Posterior cingulate gyrus (tissue), 11 donors: Measurements from ENCODE around the gene COA1.
"Not testable (repeated sequence)": the region's sequence is repeated elsewhere in the genome, so short reads cannot be mapped to it uniquely, and the experiment has no call there.

Source experiments
- DNase-seq, 10 donors: peaks; one replicate each; pipeline versions ENCODE4 v3.0.0 to v3.0.0-alpha.2; 2020 to 2021; ENCODE audit warnings: mixed read lengths in 3 of 10
- intact Hi-C: fragments of 100-400 bp; cut with DNase I; formaldehyde crosslinking; loops from one replicate; pipeline ENCODE4 v1.15.1; 2023

The COA1 gene

DNA sequence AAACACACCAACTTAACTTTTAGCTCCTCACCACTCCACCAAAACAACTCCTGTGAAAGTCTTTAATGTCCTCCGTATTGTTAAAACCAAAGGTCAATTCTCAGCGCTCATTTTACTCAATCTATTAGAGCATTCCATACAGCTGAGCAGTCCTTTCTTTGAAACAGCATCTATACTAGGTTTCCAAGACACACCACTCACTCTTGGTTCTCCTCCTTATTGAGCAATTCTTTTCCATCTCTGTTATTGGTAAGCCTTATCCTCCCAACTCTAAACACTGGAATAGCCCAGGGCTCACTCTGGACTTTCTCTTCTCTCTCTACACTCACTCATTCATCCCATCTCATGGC, 34.9 kb downstream of the COA1 start:
- intact Hi-C loops = no loop called here
- no peak for DNase-seq

- DNase-seq = no peak
- intact Hi-C loops = no loop called here
Observed at GRCh38 chr7:43693687-43694398, 35.5 kb downstream of the COA1 start.

- DNase-seq = no peak
- intact Hi-C loops = no loop called here
Observed at GRCh38 chr7:43692582-43693373, 36.5 kb downstream of the COA1 start.

DNA sequence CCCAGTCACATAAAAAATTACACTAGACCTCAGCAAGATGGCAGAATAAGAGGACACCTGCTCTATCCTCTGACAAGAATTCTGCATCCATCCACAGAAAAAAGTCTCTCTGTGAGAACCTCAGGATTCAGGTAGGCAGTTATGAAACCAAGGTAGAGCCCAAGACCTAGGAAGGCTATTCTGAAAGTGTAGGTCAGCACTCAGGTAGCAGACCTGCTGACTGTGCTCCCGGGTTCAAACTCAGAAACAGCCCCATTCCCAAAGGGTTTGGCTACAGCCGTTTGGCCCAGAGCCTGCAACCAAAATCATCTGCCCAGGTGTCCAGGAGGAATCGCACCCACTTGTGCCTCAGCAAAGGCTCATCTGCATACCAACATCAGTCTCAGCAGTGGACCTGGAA, 37.7 kb downstream of the COA1 start:
- no peak for DNase-seq
- intact Hi-C loops = no loop called here

- intact Hi-C loops = no loop called here
- no peak for DNase-seq
Observed at GRCh38 chr7:43689115-43689514, 40.2 kb downstream of the COA1 start.

GRCh38 chr7:43687866-43688265, 41.5 kb downstream of the COA1 start:
- DNase-seq, intact Hi-C loops: not testable (repeated sequence)

DNA sequence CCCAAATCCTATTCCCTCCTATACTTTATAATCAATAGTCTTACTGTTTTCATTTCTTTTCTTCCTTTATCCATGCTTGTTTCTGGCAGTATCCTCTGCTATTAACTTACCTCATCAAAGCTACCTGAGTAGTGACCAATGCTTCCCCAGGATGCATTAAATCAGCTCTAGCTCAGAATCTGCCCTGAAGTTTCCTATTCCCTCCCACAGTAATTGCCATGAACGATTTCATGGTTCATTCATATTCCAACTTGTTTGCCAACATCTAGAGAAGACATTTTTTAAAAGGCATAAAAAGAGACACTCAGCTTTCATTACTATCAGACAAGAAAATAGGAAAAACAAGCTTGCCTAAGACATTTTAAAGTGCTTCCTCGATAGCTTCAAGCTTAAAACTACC, 42.3 kb downstream of the COA1 start:
- DNase-seq = no peak
- intact Hi-C loops = no loop called here

DNA sequence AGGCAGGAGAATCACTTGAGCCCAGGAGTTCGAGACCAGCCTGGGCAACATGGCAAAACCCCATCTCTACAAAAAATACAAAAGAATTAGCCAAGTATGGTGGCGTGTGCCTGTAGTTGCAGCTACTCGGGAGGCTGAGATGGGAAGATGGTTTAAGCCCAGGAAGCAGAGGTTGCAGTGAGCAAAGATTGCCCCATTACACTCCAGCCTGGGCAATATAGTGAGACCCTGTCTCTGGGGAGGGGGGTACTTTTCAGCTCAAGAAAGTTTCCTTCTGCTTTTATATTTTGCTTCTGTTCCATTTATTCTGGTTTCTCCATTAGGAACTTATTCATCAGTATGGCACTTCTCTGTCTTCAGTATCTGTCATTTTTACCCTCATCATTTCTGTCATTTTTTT, 48.6 kb downstream of the COA1 start:
- no peak for DNase-seq
- intact Hi-C loops = no loop called here

- DNase-seq = no peak
- intact Hi-C loops = no loop called here
Observed at GRCh38 chr7:43679210-43680068, 49.9 kb downstream of the COA1 start.

GRCh38 chr7:43678315-43678714, 51.0 kb downstream of the COA1 start:
- DNase-seq = no peak
- intact Hi-C loops = no loop called here

GRCh38 chr7:43677864-43678263, 51.5 kb downstream of the COA1 start:
- intact Hi-C loops = no loop called here

GRCh38 chr7:43674559-43675436, 54.5 kb downstream of the COA1 start:
- intact Hi-C loops = no loop called here

More at GRCh38 chr7:43677864-43678263, 51.5 kb downstream of the COA1 start:
- DNase-seq = no peak

GRCh38 chr7:43673243-43673976, 55.9 kb downstream of the COA1 start:
- intact Hi-C loops, DNase-seq: not testable (repeated sequence)

More at GRCh38 chr7:43674559-43675436, 54.5 kb downstream of the COA1 start:
- no peak for DNase-seq

DNA sequence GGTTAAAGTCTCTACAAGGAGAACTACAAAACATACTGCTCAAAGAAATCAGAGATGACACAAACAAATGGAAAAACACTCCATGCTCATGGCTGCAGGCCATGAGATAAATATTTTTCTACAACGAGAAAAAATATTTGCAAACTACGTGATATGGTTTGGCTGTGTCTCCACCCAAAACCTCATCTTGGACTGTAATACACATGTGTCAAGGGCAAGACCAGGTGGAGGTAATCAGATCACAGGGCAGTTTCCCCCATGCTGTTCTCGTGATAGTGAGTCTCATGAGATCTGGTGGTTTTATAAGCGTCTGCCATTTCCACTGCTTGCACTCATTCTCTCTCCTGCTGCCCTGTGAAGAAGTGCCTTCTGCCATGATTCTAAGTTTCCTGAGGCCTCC, 57.8 kb downstream of the COA1 start:
- DNase-seq = no peak
- intact Hi-C loops = no loop called here

- peak in 1 of 10 donors; percentile 68 for DNase-seq
- intact Hi-C loops = no loop called here
Observed at GRCh38 chr7:43669286-43670081, 59.8 kb downstream of the COA1 start.

GRCh38 chr7:43668035-43668434, 61.3 kb downstream of the COA1 start:
- intact Hi-C loops = no loop called here
- no peak for DNase-seq

GRCh38 chr7:43666938-43667337, 62.4 kb downstream of the COA1 start:
- no peak for DNase-seq
- intact Hi-C loops = no loop called here

DNA sequence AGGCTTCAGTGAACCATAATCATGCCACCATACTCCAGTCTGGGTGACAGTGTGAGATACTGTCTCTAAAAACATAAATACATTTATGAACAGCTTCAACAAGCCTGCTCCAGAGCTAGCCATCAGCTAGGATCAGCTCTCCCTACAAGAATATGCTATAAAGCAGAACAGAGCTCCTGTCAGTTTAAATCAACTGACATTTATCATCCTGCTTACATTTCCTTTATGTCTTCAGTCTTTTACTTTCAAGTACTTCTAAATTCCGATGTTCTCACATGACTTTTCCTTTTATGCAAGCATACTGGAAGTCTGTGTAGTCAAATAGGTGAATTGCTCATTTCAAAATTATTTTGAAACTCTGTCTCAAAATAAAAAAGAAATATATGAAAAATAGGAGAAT, 64.6 kb downstream of the COA1 start:
- intact Hi-C loops = no loop called here
- DNase-seq = no peak

- no peak for DNase-seq
- intact Hi-C loops = no loop called here
Observed at GRCh38 chr7:43660141-43660540, 69.2 kb downstream of the COA1 start.
